Lung (tissue), 12 donors: ENCODE results near the gene PTGIS. TPM values are rescaled to one million over a fixed set of nuclear protein-coding genes. Genes with fewer than 3 reads are reported as not detected.

Experiments
- ATAC-seq: fragments of 200-7000 bp; cut with Tn5 transposase; one replicate; pipeline ENCODE4 v1.9.1; 2020; ENCODE audit warnings: moderate number of reproducible peaks; ENCODE audit not compliant: insufficient read depth, low FRiP score
- DNase-seq, 3 donors: peaks; one replicate each; pipeline ENCODE4 v3.0.0-alpha.2; 2013 to 2017
- H3K27ac ChIP-seq, 2 donors: one replicate each; pipeline ENCODE4 v1.5.1; 2013; ENCODE audit warnings: mild to moderate bottlenecking in 2 of 2, moderate library complexity in 2 of 2, control low read depth in 1 of 2, inconsistent platforms in 1 of 2, low read depth in 1 of 2, low read length in 1 of 2
- H3K27me3 ChIP-seq, 3 donors: one replicate each; pipeline ENCODE4 v1.5.1; 2013; ENCODE audit warnings: low read length in 2 of 3; ENCODE audit not compliant: control insufficient read depth in 3 of 3, insufficient read depth in 3 of 3
- H3K36me3 ChIP-seq, 4 donors: one replicate each; pipeline ENCODE4 v1.5.1; 2013; ENCODE audit warnings: low read length in 4 of 4, mild to moderate bottlenecking in 1 of 4, moderate library complexity in 1 of 4; ENCODE audit not compliant: control insufficient read depth in 4 of 4, insufficient read depth in 4 of 4
- H3K4me1 ChIP-seq, 5 donors: one replicate each; pipeline ENCODE4 v1.5.1; 2013; ENCODE audit warnings: low read length in 5 of 5, mild to moderate bottlenecking in 2 of 5, moderate library complexity in 1 of 5; ENCODE audit not compliant: control insufficient read depth in 5 of 5, insufficient read depth in 5 of 5
- H3K4me3 ChIP-seq: one replicate; pipeline ENCODE4 v1.5.1; 2013; ENCODE audit warnings: mild to moderate bottlenecking, control low read depth, moderate library complexity
- H3K9ac ChIP-seq, 2 donors: one replicate each; pipeline ENCODE4 v1.5.1; 2013; ENCODE audit warnings: low read length in 2 of 2, control low read depth in 1 of 2; ENCODE audit not compliant: insufficient read depth in 1 of 2
- H3K9me3 ChIP-seq, 4 donors: one replicate each; pipeline ENCODE4 v1.5.1; 2013; ENCODE audit warnings: low read length in 3 of 4, mild to moderate bottlenecking in 1 of 4, moderate library complexity in 1 of 4; ENCODE audit not compliant: control insufficient read depth in 4 of 4, insufficient read depth in 3 of 4
- CTCF ChIP-seq: IDR thresholded peaks from 2 replicates; pipeline ENCODE4 v1.5.1; 2012; ENCODE audit warnings: mild to moderate bottlenecking; ENCODE audit errors: control extremely low read depth, extremely low read depth
- WGBS, 2 donors: extraction: QIAGEN DNeasy Blood & Tissue Kit; methylation state at CpG; one replicate each; pipeline ENCODE4 v1.1.7; 2013; 5-methylcytosine and 5-hydroxymethylcytosine counted together
- polyA plus RNA-seq, 2 donors: library from polyadenylated mRNA; stranded (reverse); fragments of 200-250 nt; gene quantifications; one replicate each; pipeline ENCODE4 v1.2.1, GENCODE V29; 2013
- total RNA-seq, 2 donors: library from RNA; depleted of rRNA in 1 of 2; stranded (reverse); fragments of >200 nt in 1 of 2; gene quantifications; one replicate each; pipeline ENCODE4 v1.2.1, GENCODE V29; 2014 to 2021
- donor health status: control.
- donor health status: control.
- donor health status: Bipolar disorder and iron deficiency.
- donor health status: healthy.
- donor health status: DM: yes; HTN: yes; CAD: no.

PTGIS gene
- total and polyA plus RNA-seq, 4 donors = 5.3 to 43.8 (median 14.9) TPM

GRCh38 chr20:49490689-49491088 is 77.2 kb downstream of the PTGIS start:
- Histone ChIP-seq H3K9ac (no peak overlapping the region), H3K36me3 (no peaks in the 10 kb centered on the region), H3K27me3 (peaks cover 4 to 34% (median 18%) of the 10 kb centered on the region in 3 donors), H3K9me3 (no peaks in the 10 kb centered on the region), H3K4me1 (no peaks in the 10 kb centered on the region), H3K4me3 (no peak overlapping the region), H3K27ac (no peak overlapping the region)
- DNase-seq (no peak), ATAC-seq (no peak)
- no peak for TF ChIP-seq CTCF
- WGBS, 2 donors = 51 to 82% methylated on average over 1 of the region's 1 CpG

- TF ChIP-seq CTCF = no peak
- Histone ChIP-seq H3K9me3 (no peaks in the 10 kb centered on the region), H3K27ac (no peak overlapping the region), H3K4me1 (peaks cover 0 to 3% (median 0%) of the 10 kb centered on the region in 5 donors), H3K4me3 (no peak overlapping the region), H3K27me3 (peaks cover 4 to 42% (median 22%) of the 10 kb centered on the region in 3 donors), H3K36me3 (no peaks in the 10 kb centered on the region), H3K9ac (no peak overlapping the region)
- 91 to 93% methylated on average over 5 of the region's 5 CpGs for WGBS, 2 donors
- ATAC-seq (no peak), DNase-seq (no peak)
Observed at GRCh38 chr20:49489688-49490087, 78.2 kb downstream of the PTGIS start.

- Histone ChIP-seq H3K27ac (no peak overlapping the region), H3K4me1 (peaks cover 0 to 6% (median 3%) of the 10 kb centered on the region in 5 donors), H3K9ac (no peak overlapping the region), H3K36me3 (no peaks in the 10 kb centered on the region), H3K9me3 (peaks cover 0 to 3% (median 0%) of the 10 kb centered on the region in 4 donors), H3K27me3 (peaks cover 4 to 50% (median 22%) of the 10 kb centered on the region in 3 donors), H3K4me3 (no peak overlapping the region)
- DNase-seq = no peak
- no peak for ATAC-seq
- no peak for TF ChIP-seq CTCF
Observed at GRCh38 chr20:49486064-49486463, 81.9 kb downstream of the PTGIS start.

- no peak overlapping the region for H3K9ac ChIP-seq
- WGBS, 2 donors = 73 to 88% methylated on average over 1 of the region's 1 CpG
- H3K9me3 ChIP-seq = peaks cover 0 to 3% (median 0%) of the 10 kb centered on the region in 4 donors
- peaks cover 4 to 50% (median 22%) of the 10 kb centered on the region in 3 donors for H3K27me3 ChIP-seq
- DNase-seq = no peak
- H3K36me3 ChIP-seq = no peaks in the 10 kb centered on the region
- no peak overlapping the region for H3K27ac ChIP-seq
- ATAC-seq = no peak
- no peak overlapping the region for H3K4me3 ChIP-seq
- no peak for TF ChIP-seq CTCF
- peaks cover 0 to 6% (median 3%) of the 10 kb centered on the region in 5 donors for H3K4me1 ChIP-seq
Observed at GRCh38 chr20:49485563-49485962, 82.4 kb downstream of the PTGIS start.
